A673 (cell line): ENCODE results near the gene MARK3. TPM values are rescaled to one million over a fixed set of nuclear protein-coding genes. Genes with fewer than 3 reads are reported as not detected.
A peak's percentile ranks its signal among the peaks of the same experiment; 100 is the strongest.
"Not testable (repeated sequence)": the region's sequence is repeated elsewhere in the genome, so short reads cannot be mapped to it uniquely, and the experiment has no call there.

Experiments used
- BruUV-seq: library from RNA; stranded (reverse); fragments of 400-500 nt; replicated peaks from 2 replicates; lab custom pipeline; 2021; lab: Mats Ljungman, UMichigan
- CTCF ChIA-PET: fragments of 300-600 bp; sonication (Branson Sonifier 250); formaldehyde crosslinking; loops from one replicate; lab custom pipeline; 2022; ENCODE audit warnings: antibody characterized with exemption; lab: Charles Lee
- POLR2A ChIA-PET: fragments of 300-600 bp; sonication (Branson Sonifier 250); formaldehyde crosslinking; loops from one replicate; lab custom pipeline; 2022; ENCODE audit warnings: antibody characterized with exemption; ENCODE audit not compliant: low non-redundant PET; lab: Charles Lee
- DNase-seq: peaks from one replicate; pipeline ENCODE4 v3.0.0-alpha.2; 2015; ENCODE audit warnings: low spot score
- H3K27ac ChIP-seq: fragments of 200-600 bp; sonication (generic); 2 replicates; pipeline ENCODE4 v1.5.1; 2016; ENCODE audit warnings: mixed run types, low read depth, mild to moderate bottlenecking, mixed read lengths, antibody characterized with exemption, low read length; ENCODE audit not compliant: poor library complexity, severe bottlenecking
- H3K27me3 ChIP-seq: fragments of 200-600 bp; sonication (generic); replicated peaks from 2 replicates; pipeline ENCODE4 v1.6.1; 2017; ENCODE audit warnings: mixed run types, low read depth, mild to moderate bottlenecking, mixed read lengths, antibody characterized with exemption, low read length; ENCODE audit not compliant: insufficient read depth, poor library complexity
- H3K36me3 ChIP-seq: fragments of 200-600 bp; sonication (generic); 2 replicates; pipeline ENCODE4 v1.6.1; 2016; ENCODE audit warnings: mixed run types, mild to moderate bottlenecking, mixed read lengths, antibody characterized with exemption, low read length; ENCODE audit not compliant: insufficient read depth, poor library complexity, severe bottlenecking
- H3K4me1 ChIP-seq: fragments of 200-600 bp; sonication (generic); 2 replicates; pipeline ENCODE4 v1.6.1; 2017; ENCODE audit warnings: mixed run types, mild to moderate bottlenecking, mixed read lengths, antibody characterized with exemption, low read length; ENCODE audit not compliant: insufficient read depth, poor library complexity, severe bottlenecking
- H3K4me3 ChIP-seq: fragments of 200-600 bp; sonication (generic); 2 replicates; pipeline ENCODE4 v1.5.1; 2016; ENCODE audit warnings: low read depth, mixed run types, mild to moderate bottlenecking, mixed read lengths, low read length; ENCODE audit not compliant: poor library complexity, severe bottlenecking
- H3K9me3 ChIP-seq: fragments of 200-600 bp; sonication (generic); 2 replicates; pipeline ENCODE4 v1.6.1; 2016; ENCODE audit warnings: mixed run types, low read depth, mild to moderate bottlenecking, mixed read lengths, antibody characterized with exemption, low read length; ENCODE audit not compliant: poor library complexity, severe bottlenecking
- EZH2 ChIP-seq: fragments of 200-600 bp; sonication (generic); IDR thresholded peaks from 2 replicates; pipeline ENCODE4 v1.6.1; 2017; ENCODE audit warnings: borderline replicate concordance, low read depth, mild to moderate bottlenecking, mixed read lengths, antibody characterized with exemption, low read length; ENCODE audit not compliant: poor library complexity, severe bottlenecking
- intact Hi-C: fragments of 100-400 bp; cut with micrococcal nuclease; formaldehyde crosslinking; loops from one replicate; pipeline ENCODE4 v1.10.0; 2022; ENCODE audit not compliant: unreplicated experiment
- total RNA-seq: library from RNA; stranded (reverse); gene quantifications from 2 replicates; pipeline ENCODE4 v1.2.3, GENCODE V29; 2021
- TF ChIP-seq, protein P1 (sequence below): fragments of 300-800, 200-600 bp; sonication (generic); conservative IDR thresholded peaks from 2 replicates; pipeline ENCODE4 v1.5.1; 2017; ENCODE audit warnings: low read depth, mild to moderate bottlenecking, antibody characterized with exemption, low read length, moderate library complexity, mixed read lengths

MARK3 gene
- total RNA-seq, 1 experiment from 2014 or later: 94.4 TPM

DNA sequence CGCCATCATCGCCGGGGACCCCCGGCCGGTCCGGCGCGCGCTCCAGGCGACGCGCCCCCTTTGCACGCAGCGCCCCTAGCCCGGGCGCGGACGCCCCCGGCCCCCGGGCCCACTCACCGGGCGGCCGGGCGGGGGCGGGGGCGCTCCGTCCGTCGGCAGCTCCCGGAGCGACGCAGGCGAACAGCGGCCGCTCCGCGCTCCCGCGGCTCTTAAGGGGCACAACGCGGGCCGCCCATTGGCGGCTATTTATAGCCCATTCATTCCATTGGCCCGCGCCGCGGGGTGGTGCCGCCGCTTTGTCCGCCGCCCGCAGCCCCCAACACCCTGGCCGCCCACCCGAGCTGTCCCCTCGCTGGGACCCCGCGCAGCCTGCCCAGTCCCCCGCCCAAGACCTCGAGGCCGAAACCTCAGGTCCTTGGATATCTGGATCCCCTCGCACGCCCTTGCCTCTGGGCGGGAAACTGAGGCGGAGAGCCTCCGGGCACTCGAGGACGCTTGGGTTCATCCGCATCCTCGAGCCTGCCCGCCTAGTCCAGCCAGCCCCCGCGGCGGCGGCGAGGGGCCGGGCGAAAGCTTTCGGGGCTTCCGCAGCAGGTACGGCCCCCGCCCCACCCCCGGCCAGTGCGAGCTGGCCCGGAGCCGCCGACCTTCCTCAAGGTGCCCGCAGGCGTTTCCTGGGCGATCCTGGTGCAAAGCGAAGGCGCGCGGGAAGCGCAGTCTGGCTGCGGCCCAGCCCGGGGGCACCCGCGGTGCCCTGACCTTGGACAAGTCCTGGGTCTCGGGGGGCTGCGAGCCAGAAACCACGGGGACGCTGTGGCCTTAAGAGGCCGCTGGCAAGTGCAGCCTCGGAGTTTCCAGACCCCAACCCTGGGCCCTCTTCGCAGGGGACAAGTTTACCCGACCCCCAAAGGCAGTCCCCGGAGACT is 137.7 kb downstream of the MARK3 start, which contains the start of gene CKB:
Gene CKB (minus strand): TSS at position 182 of the 926 bp plus-strand sequence. CDS start 337 bp downstream, outside the sequence.
- Histone ChIP-seq H3K27ac (peak within 1 kb of the TSS; percentile 70), H3K4me1 (peaks cover 22% of the 10 kb centered on the region), H3K9me3 (no peaks in the 10 kb centered on the region), H3K27me3 (no peaks in the 10 kb centered on the region), H3K4me3 (peak within 1 kb of the TSS; percentile 83), H3K36me3 (peaks cover 15% of the 10 kb centered on the region)
- no peak for TF ChIP-seq EZH2
- TF ChIP-seq, protein P1, sequence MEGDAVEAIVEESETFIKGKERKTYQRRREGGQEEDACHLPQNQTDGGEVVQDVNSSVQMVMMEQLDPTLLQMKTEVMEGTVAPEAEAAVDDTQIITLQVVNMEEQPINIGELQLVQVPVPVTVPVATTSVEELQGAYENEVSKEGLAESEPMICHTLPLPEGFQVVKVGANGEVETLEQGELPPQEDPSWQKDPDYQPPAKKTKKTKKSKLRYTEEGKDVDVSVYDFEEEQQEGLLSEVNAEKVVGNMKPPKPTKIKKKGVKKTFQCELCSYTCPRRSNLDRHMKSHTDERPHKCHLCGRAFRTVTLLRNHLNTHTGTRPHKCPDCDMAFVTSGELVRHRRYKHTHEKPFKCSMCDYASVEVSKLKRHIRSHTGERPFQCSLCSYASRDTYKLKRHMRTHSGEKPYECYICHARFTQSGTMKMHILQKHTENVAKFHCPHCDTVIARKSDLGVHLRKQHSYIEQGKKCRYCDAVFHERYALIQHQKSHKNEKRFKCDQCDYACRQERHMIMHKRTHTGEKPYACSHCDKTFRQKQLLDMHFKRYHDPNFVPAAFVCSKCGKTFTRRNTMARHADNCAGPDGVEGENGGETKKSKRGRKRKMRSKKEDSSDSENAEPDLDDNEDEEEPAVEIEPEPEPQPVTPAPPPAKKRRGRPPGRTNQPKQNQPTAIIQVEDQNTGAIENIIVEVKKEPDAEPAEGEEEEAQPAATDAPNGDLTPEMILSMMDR: no peak
- no TSS peak for BruUV-seq
- DNase-seq: peak; percentile 78
- CTCF ChIA-PET: no interaction called here
- POLR2A ChIA-PET: no interaction called here
- intact Hi-C loops: no loop called here

DNA sequence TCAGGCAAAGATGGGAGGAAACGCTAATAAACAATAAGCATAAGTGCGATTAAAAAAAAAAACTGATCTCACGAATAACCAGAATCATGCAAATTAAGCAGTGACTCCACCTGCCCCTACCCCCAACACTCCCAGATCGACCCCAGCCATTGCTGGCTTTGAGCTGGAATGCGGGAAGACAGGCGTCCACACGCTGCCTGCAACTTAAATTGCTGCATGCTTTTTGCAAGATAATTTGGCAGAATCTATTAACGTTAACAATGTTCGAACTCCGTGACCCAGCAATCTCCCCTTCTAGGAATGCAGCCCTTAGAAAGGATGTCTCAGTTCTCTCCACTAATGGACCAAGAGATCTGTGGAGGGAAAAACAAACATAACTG is 138.3 kb downstream of the MARK3 start:
- no TSS peak for BruUV-seq
- no peak overlapping the region for H3K27ac ChIP-seq
- H3K27me3 ChIP-seq: no peaks in the 10 kb centered on the region
- H3K4me3 ChIP-seq: no peak overlapping the region
- ChIA-PET POLR2A (no interaction called here), CTCF (no interaction called here)
- no peaks in the 10 kb centered on the region for H3K9me3 ChIP-seq
- peaks cover 29% of the 10 kb centered on the region for H3K4me1 ChIP-seq
- TF ChIP-seq, protein P1: no peak
- no peak for TF ChIP-seq EZH2
- intact Hi-C loops: no loop called here
- no peak for DNase-seq
- peaks cover 15% of the 10 kb centered on the region for H3K36me3 ChIP-seq

DNA sequence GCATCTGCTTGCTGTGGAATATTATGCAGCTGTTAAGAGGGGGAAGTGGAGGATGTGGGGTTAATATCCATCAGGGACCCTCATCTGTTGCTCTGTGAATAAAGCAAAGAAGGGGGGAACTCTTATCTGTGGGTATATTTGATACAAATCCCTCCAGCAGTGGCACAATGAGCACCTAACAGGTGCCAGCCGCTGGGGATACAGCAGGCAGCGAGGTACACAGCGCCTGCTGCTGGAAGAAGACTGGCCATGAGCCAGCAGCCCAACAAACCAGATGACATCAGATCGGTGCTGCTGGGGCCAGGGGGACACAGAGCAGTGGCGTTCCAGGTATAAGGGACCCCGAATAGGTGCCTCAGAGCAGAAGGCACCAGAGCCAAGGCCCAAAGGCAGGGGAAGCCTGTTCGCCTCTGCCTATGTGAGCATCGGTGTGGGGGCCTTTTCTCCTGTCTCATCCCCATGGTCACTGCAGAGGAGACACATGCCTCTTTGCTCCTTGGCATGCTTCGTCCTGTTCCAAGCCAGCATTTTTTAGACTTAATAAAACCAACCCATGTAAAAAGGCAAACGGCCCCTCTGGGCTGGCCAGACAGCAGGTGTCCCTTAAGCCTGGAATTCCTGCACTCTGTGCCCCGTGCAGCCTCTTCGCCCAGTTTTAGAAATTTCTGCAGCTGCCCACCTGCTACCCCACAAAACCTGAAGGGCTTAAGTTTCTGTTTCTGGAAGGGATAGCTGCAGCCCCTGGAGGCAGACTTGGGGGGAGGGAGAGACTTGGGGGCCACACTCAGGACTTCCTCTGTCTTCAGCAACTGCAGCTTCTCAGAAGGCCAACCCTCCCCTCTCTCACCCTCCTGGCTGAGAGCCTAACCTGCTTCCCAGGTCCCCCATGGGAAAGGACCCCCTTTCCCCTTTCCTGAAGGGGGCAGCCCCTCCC is 139.1 kb downstream of the MARK3 start:
- H3K4me3 ChIP-seq: no peak overlapping the region
- peaks cover 12% of the 10 kb centered on the region for H3K36me3 ChIP-seq
- no TSS peak for BruUV-seq
- H3K27ac ChIP-seq: no peak overlapping the region
- intact Hi-C loops: no loop called here
- H3K27me3 ChIP-seq: no peaks in the 10 kb centered on the region
- no peak for TF ChIP-seq EZH2
- TF ChIP-seq, protein P1: no peak
- H3K9me3 ChIP-seq: no peaks in the 10 kb centered on the region
- no peak for DNase-seq
- ChIA-PET CTCF (no interaction called here), POLR2A (no interaction called here)
- H3K4me1 ChIP-seq: peaks cover 30% of the 10 kb centered on the region

DNA sequence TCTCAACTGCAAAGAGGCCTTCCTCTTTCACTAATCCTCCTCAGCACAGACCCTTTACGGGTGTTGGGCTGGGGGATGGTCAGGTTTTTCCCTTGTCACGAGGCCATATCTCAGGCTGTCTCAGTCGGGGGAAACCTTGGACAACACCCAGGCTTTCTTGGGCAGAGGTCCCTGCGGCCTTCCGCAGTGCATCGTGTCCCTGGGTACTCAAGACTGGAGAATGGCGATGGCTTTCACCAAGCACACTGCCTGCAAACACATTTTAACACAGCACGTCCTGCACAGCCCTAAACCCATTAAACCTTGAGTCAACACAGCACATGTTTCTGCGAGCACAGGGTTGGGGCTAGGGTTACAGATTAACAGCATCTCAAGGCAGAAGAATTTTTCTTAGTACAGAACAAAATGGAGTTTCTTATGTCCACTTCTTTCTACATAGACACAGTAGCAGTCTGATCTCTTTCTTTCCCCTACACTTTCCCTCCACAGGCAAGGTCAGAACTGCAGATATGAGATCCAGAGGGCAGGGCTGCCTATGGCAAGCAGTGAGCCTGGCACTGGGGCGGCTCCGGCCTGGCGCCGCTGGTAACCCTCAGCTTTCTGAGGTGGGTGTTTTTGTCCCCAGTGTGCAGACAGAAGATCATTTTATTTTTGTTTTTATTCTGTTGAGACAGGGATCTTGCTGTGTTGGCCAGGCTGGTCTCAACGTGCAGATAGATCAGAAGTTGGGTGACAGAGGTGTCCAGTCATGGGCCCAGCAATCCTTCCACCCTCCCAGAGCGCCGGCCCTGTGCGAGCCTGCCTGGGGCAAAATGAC is 140.4 kb downstream of the MARK3 start:
- BruUV-seq, DNase-seq, H3K27ac ChIP-seq, H3K36me3 ChIP-seq, H3K27me3 ChIP-seq, CTCF ChIA-PET, POLR2A ChIA-PET, H3K4me3 ChIP-seq, intact Hi-C loops, H3K9me3 ChIP-seq: not testable (repeated sequence)
- H3K4me1 ChIP-seq: peaks cover 24% of the 10 kb centered on the region
